Muscle of back (tissue), 13 donors: ENCODE data around the gene COL6A1. TPM values are rescaled to one million over a fixed set of nuclear protein-coding genes. Genes with fewer than 3 reads are reported as not detected.

ENCODE experiments used
- DNase-seq, 3 donors: peaks; one replicate each; pipeline versions ENCODE4 v3.0.0 to v3.0.0-alpha.2; 2013
- long read RNA-seq, 9 donors: transcript quantifications; one replicate each; lab custom pipeline, GENCODE V29; 2026
- polyA plus RNA-seq, 10 donors: library from polyadenylated mRNA; unstranded; fragments of 120-200 nt; gene quantifications; one replicate each; pipeline ENCODE4 v1.2.1, GENCODE V29; 2013; ENCODE audit not compliant: insufficient read length in 10 of 10

COL6A1 gene, protein sequence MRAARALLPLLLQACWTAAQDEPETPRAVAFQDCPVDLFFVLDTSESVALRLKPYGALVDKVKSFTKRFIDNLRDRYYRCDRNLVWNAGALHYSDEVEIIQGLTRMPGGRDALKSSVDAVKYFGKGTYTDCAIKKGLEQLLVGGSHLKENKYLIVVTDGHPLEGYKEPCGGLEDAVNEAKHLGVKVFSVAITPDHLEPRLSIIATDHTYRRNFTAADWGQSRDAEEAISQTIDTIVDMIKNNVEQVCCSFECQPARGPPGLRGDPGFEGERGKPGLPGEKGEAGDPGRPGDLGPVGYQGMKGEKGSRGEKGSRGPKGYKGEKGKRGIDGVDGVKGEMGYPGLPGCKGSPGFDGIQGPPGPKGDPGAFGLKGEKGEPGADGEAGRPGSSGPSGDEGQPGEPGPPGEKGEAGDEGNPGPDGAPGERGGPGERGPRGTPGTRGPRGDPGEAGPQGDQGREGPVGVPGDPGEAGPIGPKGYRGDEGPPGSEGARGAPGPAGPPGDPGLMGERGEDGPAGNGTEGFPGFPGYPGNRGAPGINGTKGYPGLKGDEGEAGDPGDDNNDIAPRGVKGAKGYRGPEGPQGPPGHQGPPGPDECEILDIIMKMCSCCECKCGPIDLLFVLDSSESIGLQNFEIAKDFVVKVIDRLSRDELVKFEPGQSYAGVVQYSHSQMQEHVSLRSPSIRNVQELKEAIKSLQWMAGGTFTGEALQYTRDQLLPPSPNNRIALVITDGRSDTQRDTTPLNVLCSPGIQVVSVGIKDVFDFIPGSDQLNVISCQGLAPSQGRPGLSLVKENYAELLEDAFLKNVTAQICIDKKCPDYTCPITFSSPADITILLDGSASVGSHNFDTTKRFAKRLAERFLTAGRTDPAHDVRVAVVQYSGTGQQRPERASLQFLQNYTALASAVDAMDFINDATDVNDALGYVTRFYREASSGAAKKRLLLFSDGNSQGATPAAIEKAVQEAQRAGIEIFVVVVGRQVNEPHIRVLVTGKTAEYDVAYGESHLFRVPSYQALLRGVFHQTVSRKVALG
- polyA plus RNA-seq, result 100 to 1,000 TPM; 338 to 664 (median 502) TPM
- long read RNA-seq, donor 1, transcript COL6A1-204 (3 exons, 968 nt), result major isoform, 6 of 37 reads
- long read RNA-seq, donor 1, partial matches to known transcripts, result 17 of 37 reads
- long read RNA-seq, donor 1, other reads (novel, unspliced or antisense), result 10 of 37 reads
- long read RNA-seq, donor 2, transcript COL6A1-204 (3 exons, 968 nt), result major isoform, 7 of 27 reads
- long read RNA-seq, donor 2, partial matches to known transcripts, result 6 of 27 reads
- long read RNA-seq, donor 2, other reads (novel, unspliced or antisense), result 12 of 27 reads
- long read RNA-seq, donor 3, result 0 reads
- long read RNA-seq, donor 4, partial matches to known transcripts, result 0 of 28 reads
- long read RNA-seq, donor 4, other reads (novel, unspliced or antisense), result 20 of 28 reads
- long read RNA-seq, donor 5, transcript COL6A1-204 (3 exons, 968 nt), result major isoform, 18 of 80 reads
- long read RNA-seq, donor 5, partial matches to known transcripts, result 58 of 80 reads
- long read RNA-seq, donor 5, other reads (novel, unspliced or antisense), result 0 of 80 reads
- long read RNA-seq, donor 6, transcript COL6A1-204 (3 exons, 968 nt), result major isoform, 5 of 84 reads
- long read RNA-seq, donor 6, partial matches to known transcripts, result 52 of 84 reads
- long read RNA-seq, donor 6, other reads (novel, unspliced or antisense), result 26 of 84 reads
- long read RNA-seq, donor 7, partial matches to known transcripts, result 16 of 44 reads
- long read RNA-seq, donor 7, other reads (novel, unspliced or antisense), result 20 of 44 reads
- long read RNA-seq, donor 8, transcript COL6A1-204 (3 exons, 968 nt), result major isoform, 7 of 51 reads
- long read RNA-seq, donor 8, partial matches to known transcripts, result 35 of 51 reads
- long read RNA-seq, donor 8, other reads (novel, unspliced or antisense), result 7 of 51 reads
- long read RNA-seq, donor 9, partial matches to known transcripts, result 17 of 18 reads
- long read RNA-seq, donor 9, other reads (novel, unspliced or antisense), result 0 of 18 reads

DNA sequence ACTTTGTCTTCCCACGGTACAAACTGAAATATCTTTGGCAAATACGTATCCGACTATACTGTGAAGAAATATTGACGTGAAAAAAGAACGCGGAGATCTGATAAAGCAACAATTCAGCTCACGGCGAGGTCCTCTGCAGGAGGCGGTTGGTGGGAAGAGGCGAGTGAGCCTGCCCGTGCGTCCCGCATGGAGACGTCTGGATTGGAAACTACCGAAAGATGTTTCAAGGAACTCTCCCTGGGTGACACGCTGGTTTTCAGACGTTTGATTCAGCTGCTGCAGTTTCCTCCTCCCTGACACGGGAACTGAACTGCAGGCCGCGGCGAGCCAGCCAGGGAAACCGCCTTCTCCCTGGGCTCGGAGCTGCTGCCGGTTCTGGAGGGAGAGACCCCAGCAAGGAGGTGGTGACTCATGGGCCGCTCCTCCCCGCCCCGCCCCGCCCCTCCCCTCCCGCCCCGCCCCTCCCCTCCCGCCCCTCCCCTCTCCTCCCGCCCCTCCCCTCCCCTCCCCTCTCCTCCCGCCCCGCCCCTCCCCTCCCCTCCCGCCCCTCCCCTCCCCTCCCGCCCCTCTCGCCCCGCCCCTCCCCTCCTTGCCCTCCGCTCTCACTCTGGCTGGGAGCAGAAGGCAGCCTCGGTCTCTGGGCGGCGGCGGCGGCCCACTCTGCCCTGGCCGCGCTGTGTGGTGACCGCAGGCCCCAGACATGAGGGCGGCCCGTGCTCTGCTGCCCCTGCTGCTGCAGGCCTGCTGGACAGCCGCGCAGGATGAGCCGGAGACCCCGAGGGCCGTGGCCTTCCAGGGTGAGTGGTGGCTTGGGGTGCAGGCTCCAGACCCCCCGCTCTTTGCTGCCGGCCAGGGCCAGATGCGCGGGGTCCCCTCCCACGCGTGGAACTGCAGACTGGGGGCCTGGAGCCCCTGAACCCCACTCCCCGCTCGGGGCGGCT is at the start of gene COL6A1:
Gene COL6A1 (plus strand): TSS at position 620 of the 941 bp plus-strand sequence. CDS start 81 bp downstream, at position 701.
- peak; percentile 89 to 96 (median 90) for DNase-seq

DNA sequence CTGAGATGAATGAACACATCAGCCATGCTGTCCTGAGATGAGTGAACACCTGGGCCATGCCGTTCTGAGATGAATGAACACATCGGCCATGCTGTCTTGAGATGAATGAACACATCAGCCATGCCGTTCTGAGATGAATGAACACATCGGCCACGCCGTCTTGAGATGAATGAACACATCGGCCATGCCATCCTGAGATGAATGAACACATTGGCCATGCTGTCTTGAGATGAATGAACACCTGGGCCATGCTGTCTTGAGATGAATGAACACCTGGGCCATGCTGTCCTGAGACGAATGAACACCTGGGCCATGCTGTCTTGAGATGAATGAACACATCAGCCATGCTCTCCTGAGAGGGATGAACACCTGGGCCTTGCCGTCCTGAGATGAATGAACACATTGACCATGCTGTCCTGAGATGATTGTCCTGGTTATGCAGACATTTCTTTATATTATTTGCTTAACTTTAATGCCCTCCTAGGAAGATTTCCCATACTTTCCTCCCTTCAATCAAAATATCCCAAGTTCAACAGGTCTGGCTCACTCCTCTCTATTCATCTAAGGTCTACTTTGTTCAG is 48.6 kb upstream of the COL6A1 start:
- DNase-seq, result no peak

DNA sequence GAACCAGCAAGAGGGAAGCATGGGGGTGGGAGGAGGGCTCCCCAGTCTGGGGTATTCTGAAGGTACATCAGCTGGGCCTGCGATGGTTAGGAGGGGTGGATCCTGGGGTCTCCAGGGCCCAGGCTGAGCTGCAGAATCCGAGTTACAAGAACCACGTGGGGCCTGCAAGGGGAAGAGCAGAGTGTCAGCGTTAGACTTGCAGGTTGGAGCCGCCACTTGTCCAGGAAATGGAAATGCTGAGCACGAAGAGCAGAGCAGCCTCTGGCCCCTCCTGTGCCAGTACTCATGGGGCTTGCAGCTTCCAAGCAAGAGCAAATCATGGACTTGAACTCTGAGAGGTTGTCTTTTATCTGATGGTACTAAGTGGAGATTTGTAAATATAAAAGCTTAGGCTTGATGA is 47.5 kb upstream of the COL6A1 start:
- DNase-seq, result no peak

DNA sequence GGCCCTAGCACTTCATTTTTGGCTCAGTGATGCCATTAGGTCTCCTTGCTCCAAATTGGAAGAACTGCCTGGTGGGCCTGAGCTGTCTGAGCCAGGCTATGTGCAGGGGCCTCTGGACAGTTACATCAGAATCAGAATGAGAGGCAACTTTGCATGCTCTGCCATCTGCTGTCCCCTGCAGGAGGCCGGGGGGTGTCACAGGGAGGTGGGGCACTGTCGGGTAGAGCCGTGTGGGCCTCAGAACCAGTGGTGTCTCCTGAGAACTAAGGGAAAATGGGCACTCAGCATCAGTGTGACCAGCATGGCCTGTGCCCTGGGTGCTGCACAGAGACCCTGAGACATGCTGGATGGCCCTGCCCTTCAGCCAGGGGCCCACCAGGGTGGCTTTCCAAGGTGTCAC is 47.0 kb upstream of the COL6A1 start:
- no peak for DNase-seq

DNA sequence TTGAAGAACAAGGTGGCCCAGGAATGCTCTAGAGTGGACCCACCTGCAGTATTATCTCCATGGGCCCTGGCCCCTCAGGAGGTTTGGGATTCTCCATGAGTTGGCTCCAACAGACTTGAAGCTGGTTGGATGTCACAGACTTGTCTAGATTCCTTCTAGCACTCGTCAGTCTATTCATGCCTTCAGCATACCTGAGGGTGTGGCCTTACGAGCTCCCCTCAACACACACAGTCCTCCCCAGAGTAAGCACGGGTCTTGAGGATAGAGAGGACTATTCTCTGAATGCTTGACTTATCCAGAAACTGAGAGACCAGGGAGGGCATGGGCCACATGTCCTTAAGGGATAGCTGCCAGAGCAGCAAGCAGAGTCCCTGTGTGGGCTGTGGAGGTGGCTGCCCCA is 45.9 kb upstream of the COL6A1 start:
- peak in 1 of 3 donors; percentile 53 for DNase-seq

DNA sequence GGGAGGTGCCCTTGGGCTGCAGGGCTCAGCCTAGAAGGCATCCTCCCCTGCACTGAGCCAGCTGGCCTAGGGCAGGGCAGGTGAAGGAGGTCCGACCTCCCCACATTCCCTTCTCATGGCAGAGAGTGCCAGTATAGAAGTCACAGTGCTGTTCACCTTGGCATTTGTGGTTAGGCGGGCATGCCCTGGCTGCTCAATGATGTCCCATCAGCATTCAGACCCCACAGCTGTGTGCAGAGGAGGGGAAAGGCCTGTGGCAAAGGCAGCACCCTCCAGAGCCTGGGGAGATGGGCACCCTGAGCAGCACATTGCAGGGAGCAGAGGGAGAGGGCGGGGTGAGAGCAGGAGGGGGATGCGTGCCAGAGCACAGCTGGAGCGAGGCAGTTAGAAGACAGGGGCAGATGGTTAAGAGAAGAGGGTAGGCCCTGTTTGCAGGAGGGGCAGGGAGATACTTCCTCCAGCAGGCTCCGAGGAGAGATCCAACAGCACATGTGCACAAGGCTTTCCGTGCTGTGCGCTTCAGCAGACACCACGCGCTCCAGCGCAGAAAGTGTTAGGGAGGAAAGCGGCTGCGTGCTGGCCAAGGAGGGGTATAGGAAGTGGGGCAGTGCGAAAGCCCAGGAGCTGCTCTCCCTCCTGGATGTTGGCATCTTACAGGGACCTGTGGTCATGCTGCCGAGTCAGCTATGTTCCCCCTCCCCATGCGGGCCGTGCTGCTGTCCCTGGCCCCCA is 43.7 kb upstream of the COL6A1 start:
- no peak for DNase-seq

DNA sequence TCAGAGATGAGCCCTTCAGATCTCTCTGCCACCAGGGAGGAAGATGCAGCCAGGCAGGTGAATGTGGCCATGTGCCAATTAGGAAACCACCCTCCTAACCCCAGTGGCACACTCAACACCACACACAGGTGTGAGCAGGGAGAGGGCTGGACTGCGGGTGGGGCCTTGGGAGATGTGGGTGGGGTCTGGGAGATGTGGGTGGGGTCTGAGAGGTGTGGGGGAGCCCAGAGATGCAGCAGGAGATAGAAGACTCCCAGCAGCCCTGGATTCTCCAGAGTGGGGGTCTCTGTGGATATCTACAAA is 43.2 kb upstream of the COL6A1 start:
- no peak for DNase-seq

DNA sequence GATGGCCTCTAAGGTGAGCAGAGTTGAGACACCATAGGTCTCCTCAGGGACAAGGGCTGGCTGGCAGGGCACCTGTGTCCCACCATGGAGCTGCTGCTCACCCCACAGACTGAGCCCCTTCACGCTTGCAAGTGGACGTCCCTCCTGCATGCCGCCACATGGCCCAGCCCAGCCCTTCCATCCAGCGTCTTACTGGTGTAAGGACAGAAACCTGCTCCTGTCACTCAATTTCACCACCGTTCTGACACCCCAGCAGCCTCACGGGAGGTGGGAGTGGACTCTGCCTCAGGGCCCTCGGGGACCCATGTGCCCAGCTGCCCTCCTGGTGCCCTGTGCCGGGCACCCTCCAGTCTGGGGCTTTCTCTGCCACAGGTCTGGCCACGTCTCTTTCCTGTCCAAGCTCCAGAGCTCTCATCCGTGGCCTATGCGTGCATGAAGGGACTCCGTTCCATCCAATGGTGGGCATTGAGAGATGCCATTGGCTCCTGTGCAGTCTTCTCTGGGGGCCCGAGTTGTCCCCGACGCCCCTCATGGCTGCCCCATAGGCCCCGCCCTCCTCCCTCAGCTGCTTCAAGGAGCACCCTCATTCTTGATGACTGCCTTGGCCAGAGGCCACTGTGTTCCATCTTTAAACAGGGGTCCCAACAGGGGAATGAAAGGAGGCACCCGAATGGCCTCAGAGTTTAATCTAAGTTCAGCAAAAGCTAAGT is 42.6 kb upstream of the COL6A1 start:
- no peak for DNase-seq

DNA sequence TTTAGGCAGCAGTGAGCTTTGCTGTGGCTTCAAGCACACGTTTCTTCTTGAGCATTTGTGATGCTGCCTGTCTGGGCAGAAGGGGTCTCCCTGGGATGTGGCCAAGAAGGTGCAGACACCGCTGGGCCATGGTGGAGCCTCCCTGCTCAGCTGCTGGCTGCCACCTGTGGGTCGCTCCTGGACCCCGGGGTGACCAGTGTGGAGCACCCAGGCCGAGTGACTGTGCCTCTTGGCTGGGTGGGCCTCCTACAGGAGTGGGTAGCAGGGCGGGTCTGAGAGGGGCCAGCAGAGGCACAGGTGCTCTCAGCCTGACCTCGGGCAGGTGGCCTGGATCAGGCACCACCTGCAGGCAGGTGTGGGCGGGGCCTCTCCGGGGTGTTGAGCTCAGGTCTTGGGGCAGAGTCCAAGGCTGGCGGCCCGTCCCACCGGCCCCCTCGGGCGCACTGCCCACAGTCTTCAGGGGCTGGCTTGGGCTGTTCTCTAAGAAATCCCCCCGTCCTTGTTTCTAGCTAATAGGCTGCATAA is 42.0 kb upstream of the COL6A1 start:
- DNase-seq, result no peak

DNA sequence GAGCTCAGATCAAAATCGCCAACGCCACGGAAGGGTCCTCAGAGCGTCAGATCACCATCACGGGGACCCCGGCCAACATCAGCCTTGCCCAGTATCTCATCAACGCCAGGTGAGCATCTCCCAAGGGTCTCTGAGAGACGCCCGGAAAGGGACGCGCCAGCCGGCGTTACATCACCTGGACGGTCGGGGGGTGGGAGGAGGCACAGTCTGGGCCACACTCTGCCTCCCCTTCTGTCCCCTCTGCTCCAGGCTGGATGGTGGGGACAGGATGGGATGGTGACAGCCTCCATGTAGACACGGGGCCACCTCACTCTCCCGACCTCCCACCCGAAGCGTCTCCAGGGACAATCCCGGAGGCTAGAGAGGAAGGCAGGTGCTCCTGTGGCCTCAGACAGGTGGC is 41.5 kb upstream of the COL6A1 start:
- DNase-seq, result no peak

DNA sequence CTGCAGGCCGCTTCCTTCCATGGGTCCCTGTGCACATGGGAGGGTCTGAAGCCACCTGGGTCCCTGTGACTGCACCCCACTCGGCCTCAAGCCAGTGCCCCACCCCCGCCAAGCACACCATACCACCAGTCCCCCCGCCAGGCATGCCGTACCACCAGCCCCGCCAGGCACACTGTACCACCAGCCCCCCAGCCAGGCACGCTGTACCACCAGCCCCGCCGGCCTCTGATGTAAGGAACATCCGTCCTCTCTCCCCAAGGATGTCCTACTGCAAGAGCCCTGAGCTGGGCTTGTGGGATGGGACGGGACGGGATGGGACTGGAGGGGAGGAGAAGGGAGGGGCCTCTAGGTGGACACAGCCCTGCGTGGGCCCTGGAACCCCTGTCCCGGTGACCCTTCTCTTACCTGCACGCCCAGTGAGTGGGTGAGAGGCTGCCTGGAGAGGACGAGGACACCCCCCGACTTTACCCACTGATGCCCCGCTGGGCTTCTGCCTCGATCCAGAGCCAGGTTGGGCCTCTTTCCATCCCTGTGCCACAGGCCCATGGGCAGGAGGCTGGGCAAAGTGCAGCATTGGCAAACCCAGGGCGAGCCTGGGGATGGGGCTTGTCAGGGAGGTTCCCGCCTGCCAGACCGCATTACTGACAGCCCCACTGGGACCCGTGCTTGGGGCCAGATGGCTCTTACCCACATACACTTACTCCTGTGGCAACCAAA is 40.8 kb upstream of the COL6A1 start:
- DNase-seq, result no peak

DNA sequence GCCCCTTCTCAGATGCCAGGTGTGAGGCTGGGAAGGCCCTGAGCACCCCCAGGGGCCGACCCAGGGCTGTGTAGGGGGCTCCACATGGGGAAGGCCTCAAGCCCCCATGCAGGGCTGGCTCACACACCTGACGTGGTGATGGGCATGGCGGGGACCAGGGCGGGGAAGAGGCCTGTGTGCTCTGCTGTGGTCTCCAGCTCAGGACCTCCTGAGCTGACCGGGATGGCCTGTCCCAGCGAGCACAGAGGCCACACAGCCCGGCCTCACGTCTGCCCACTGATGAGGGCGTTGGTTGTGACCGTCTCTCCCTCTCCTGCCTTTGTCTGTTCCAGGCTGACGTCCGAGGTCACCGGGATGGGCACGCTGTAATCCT is 40.2 kb upstream of the COL6A1 start:
- DNase-seq, result no peak

DNA sequence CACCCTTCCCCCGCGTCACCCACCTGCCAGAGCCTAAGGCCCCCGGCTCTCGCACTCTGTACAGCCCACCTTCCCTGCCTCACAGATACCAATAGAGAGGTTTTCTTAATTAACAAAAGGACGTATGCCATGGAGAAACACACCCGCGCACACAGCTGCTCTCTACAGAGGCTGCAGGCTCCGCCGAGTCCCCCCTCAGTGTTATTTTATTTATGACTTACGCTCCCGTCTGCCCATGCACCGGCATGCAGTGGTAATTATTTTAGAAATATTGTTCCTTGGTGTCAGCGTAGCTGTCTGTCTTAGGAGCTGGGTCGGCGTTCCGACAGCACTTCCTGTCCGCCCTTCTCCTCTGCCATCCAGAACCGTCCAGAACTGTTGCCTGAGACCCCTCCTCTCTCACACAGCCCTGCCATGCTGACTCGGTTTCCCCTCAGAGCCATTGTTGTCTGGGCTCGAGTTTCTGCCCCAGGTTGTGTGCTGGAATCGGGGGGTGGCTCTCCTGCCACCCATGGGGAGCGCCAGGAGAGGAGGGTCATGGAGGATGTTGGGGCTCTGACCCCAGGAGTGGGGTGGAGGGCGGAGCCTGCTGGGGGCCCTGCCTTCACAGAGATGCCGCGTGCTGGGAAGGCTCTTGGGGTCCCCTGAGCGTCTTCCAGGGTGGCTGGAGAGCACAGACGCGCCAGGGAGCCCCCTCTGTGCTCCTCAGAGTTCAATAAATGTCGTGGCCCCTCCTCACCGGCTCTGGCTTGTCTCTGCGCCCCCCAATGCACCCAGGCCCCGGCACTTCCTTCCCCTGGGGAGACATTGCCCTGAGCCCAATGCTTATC is 39.6 kb upstream of the COL6A1 start:
- no peak for DNase-seq

DNA sequence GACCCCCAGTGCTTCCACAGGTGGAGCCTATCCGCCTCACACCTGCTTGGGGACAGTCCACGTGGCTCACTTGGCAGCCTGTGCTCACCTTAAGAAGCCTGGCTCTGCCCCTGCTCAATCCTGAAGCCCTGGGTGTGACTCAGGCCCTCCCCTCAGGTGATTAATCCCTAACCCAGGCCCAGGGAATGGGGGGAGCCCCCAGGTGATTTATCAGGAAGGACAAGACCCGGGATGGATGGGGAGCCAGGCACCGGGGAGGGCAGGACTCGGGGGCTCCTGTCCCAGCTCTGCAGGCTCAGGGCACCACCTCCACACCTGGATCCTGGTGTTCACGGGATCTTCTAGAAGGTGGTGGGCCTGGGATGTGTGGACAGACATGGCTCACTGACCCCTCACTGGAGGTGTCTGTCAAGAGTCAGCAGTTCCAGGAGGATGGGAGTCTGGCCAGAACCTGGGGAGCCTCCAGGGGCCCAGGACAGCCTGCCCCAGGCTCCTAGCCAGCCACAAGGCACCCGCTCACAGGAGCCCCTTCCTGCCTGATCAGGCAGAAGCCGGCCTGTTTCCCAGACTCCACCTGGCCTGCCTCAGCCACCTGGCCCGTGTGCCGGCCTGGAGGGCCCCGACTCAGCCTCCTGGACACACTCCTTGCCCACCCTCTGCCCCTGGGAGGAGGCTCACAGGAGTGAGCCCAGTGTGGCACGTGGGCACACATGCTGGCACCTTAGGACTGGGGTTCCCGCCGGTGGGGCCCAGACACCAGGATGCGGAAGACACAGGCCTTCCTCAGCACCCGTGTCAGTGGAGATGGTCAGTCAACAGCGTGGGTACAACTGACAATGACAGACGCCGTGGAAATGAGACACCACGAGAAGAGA is 38.6 kb upstream of the COL6A1 start:
- no peak for DNase-seq
